Measurements from ENCODE around the gene LRRC7.

- TF ChIP-seq CTCF (IDR thresholded peaks at IDR 0.05; ENCODE audit: borderline replicate concordance, extremely low read depth, low read length, poor library complexity, severe bottlenecking) (no peak), EZH2 (IDR thresholded peaks at IDR 0.05; ENCODE audit: borderline replicate concordance, low read depth, low read length, severe bottlenecking) (no peak)
These were observed 420.2 kb downstream of the LRRC7 start for GRCh38 chr1:69987881-69988280.

Measured in DND-41 (cell line).